Stimulated activated CD4-positive, alpha-beta T cell treated with anti-CD3 and anti-CD28 coated beads, Interleukin-1b, Interleukin-23, amount 100 ng/mL, for 4 hours (primary cell): Measurements from ENCODE around the gene PCDH1.

Experiments
- DNase-seq, 2 donors: peaks; one replicate each; pipeline ENCODE4 v3.0.0-alpha.2; 2020; ENCODE audit warnings: low read depth in 2 of 2

Gene PCDH1

DNA sequence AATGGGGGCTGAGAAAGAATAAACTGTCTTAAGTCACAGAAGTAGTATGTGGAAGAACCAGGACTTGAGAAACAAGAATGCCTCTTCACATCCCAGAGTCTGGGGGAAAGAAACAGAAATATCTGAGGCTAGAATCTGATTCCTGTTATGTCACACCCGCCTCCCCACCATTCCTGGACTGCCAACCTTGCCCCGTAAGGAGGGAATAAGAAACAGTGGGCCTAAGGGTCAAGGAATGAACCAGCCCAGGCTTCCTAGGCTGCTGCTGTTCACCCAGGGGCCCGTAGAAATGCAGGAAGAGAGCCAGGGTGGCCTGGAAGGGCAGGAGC is 4.3 kb downstream of the PCDH1 start:
- no peak for DNase-seq

DNA sequence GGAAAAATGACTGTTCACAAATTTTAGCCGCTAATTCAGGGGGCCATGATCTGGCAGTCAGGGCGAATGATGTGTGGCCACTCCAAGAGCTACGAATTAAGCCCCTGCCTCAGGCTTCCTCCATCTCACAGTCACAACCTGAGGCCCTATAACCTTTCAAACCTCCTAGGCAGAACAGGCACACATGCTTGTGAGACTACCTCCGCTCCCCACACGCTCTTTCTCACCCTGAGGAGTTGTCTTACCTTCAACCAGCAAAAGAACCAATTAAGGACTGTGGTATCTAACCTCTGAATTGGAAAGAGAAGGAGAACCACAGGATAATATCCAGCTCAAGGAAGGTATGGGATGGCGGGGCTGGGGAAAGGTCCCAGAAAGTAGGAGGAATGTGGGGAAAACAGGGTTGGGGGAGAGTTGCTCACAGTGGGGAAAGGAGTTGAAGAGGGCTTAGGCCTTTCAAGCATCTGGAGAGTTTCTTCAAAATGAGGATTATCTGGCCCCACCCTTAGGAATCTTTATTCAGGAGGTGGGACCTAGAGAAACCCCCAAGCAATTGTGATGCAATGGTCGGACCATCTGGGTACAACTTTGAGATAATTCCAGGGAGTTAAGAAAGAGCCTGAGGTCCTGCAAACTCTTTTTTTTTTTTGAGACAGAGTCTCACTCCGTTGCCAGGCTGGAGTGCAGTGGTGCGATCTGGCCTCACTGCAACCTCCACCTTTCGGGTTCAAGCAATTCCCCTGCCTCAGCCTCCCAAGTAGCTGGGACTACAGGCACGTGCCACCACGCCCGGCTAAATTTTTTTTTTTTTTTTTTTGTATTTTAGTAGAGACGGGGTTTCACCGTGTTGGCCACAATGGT is 5.5 kb downstream of the PCDH1 start:
- DNase-seq: no peak

DNA sequence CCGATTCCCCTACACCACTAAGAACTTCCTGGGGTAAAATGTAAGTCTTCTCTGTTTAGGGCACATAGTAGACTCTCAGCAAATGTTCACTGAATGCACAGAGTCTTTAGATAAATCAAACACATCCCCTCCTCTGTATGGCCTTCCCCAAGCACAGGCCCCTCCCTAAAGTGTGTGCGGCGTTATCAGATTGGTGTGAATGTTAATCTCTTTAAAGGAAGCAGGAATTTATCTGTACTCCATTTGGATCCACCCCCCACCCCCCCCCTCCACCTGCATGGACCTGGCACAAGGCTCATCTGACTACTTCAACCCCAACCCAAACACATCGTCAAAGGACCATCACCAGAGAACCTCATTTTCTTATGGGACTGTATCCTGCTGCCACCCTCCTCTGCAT is 6.3 kb downstream of the PCDH1 start:
- no peak for DNase-seq

DNA sequence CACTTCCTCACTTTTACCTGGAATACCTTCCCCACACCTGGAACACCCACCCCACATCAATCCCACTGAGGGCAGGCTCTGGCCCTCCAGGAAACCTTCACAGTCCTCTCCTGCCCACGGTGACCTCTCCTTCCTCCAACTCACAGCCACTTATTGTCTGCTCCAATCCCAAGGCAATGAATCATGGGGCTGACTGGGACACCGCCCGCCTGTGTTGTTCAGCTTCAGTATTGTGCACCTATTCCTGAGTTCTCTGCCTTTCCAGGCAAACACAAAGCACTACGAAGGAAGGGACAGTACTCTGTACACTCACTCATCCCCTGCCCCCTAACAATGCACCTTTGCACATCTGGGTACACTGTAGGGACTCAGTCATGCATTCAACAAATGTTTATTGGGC is 7.3 kb downstream of the PCDH1 start:
- no peak for DNase-seq

DNA sequence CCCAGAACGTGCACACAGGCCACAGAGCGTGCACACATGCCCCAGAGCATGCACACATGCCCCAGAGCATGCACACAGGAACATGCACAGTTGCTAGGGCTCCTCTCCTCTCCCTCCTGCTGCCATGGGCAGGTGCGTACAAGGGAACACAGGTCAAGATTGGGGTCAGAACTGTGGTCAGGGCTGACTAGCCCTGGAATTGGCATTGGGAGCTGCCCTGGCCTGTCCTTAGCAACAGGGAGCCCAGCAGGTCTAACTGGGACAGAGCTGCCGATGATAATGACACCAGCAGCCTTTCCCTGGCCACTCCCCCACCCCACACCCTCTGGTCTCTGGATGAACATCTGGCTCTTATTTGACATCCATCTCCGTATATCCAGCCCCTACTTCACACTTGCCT is 8.0 kb downstream of the PCDH1 start:
- no peak for DNase-seq

DNA sequence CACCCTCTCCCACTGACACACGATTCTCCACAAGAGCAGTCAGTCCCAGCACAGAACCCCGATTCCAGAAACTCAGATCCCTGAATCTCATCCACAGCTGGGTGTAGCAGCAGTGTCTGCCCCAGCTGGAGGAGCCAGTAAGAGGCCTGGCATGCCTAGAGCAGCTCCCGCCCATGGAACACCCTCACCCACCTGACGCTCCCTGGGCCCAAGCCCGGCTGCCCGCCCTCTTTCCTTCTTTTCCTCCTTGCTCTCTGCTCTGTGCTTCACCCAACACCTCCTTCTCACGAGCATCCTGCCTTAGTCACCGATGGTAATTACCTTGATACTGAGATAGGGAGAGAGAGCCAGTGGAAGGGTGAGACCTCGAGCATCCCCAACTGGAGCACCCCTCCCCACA is 8.7 kb downstream of the PCDH1 start:
- DNase-seq: no peak

DNA sequence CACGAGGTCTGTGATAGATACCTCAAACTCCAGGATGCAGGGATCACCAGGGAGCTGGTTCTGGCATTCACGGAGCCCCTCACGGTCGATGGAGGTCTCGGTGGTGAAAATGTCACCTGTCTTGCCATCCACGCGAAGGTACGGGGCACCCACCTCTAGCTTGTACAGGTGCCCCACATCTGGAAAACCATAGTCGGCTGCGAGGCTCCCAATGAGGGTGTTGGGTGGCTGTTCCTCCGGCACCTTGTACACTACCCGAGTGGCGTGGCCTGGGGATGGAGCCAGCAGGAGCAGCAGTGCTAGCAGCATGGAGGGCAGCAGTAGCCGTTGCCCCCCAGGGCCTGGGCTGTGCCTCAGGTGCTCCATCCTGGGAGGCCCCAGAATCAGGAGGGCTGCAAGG is 9.2 kb downstream of the PCDH1 start:
- DNase-seq: no peak

DNA sequence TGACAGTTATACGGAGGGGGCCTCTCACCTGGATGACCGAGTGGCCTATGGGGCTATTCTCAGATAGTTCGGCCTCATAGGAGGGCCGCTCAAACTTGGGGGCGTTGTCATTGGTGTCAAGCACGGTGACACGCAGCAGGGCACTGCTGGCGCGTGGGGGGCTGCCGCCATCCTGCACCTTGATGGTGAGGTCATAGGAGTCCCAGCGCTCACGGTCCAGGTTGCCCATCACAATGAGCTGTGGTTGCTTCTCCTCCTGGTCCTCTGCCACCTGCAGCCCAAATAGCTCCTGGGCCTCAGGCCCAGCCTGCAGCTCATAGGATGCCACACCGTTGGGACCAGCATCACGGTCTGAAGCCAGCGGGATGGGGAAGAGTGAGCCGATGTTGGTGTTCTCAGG is 9.7 kb downstream of the PCDH1 start:
- DNase-seq: no peak

DNA sequence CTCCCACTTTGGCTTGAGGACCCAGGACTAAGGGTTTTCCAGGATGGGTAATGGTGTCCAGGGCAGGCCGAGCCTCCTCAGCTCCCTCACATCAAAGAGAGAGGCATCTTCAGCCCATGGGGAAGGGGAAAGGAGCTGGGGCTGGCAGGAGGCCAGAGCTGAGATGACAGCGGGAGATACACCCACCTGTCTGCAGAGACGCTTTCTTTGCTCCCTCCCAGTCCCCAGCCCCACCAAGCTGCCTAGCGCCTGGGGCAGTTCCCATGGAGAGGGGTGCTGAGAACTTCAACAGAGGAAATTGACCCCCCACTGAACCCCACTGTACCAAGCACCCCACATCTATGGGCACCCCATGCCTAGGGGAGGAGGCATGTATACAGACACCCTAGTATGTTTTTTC is 10.6 kb downstream of the PCDH1 start:
- DNase-seq: no peak

DNA sequence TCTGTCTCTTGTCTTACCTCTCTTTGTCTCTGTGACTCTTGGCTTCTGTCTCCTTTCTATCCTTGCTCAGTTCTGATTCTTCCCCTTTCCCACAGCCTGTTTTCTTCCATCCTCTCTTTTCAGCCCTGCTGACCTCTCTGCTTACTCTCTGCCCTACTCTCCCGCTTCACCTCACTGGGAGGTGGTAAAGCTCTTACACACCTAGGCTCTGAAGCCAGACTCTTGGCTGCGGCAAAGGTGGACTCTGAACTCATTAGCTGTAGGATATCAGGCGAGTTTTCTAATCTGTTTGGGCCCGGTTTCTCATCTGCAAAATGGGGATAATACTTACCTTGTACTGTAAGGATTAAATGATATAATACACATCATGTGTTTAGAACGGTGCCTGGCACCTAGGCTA is 11.1 kb downstream of the PCDH1 start:
- no peak for DNase-seq

DNA sequence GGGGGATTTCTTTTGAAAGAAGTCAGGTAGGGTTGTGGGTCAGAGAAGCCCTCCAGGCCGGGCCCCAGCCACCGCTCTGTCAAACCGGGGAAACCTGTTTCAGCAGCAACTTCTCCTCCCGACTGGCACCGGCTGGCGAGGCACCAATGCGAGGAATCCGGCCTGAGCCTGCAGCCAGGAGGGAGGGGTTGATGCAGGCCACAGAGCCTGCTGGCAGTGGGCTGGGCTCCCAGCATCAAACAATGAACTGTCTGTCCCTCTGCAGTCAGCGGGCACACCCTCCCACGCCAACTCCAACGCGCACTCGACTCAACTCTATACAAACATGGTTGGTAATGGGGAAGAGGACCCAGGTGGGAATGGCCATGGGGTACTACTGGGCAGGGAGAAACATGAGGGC is 12.1 kb downstream of the PCDH1 start:
- no peak for DNase-seq

DNA sequence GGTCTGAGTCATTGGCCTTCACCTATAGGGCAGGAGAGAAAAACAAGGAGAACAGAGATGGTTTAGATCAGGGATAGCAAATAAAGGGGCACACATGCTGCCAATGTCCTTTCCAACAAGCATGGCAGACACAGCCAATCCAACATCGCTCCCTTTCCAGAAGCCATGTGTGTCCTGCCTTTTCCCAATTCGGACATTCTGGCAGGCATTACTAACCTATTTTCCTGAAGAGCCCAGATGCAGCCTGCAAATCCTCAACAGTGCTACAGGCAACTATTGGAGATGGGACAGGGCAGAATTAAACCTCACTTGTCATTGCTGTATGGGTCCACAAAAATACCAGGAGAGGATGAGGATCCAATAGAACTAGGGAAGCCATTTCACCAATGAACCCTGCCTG is 12.8 kb downstream of the PCDH1 start:
- no peak for DNase-seq

DNA sequence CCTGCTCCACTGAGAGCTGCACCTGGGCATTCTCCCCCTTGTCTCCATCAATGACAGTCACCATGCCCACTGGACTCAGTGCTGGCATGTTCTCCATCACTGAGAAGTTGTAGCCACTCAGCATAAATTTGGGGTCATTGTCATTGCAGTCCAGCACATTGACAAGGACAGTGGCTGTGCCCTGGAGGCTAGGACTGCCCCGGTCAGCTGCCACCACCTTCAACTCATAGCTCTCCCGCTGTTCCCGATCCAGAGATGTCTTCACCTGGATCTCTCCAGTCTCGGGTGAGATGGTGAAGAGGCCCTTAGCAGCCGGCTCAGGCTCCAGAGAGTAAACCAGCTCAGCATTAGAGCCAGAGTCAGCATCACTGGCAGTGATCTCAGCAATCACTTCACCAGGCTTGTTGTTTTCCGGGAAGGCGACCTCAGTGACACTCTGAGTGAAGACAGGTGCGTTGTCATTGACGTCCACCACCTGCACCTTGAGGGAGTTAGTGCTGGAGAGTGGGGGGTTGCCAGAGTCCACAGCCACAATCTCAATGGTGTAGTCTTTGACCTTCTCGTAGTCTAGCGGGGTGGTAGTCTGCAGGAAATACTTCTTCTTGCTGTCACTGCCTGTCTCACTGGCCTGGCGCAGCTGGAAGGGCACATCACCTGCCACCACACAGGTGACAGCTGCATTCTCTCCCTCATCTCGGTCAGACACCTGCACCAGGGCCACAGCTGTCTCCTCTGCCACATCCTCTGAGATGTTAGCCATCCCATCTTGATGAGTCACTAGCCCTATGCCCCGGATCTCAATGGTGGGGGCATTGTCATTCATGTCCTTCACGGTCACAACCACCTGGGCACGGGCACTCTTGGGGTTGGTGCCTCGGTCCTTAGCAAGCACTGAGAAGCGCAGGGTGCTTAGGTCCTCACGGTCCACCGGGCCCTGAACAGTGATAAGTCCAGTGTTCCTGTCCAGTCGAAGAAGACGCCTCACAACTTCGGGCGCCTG is 13.5 kb downstream of the PCDH1 start:
- no peak for DNase-seq

DNA sequence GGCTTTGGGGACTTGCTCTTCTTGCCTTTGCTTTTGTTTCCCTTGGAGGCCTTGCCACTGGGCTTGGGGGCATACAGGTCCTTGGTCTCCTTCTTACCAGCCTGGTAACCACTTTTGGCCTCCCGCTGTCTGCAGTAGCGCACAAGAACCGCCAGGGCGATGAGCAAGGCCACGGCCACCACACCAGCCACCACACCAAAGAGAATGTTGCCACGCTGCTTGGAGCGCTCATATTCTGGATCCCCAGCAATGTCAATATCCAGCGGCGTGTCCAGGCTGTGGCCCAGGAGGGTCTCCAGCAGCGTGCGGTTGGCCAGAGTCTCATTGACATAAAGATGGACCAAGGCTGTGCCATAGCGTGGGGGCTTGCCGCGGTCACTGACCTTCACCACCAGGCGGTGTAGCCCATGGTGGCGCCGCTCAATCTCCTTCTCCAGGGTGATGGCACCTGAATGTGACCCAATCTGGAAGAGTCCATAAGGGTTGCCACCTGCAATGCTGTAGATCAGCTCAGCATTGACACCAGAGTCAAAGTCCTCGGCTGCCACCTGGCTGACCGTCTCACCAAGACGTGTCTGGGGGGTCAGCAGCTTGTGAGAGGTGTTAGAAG is 14.5 kb downstream of the PCDH1 start:
- DNase-seq: no peak

DNA sequence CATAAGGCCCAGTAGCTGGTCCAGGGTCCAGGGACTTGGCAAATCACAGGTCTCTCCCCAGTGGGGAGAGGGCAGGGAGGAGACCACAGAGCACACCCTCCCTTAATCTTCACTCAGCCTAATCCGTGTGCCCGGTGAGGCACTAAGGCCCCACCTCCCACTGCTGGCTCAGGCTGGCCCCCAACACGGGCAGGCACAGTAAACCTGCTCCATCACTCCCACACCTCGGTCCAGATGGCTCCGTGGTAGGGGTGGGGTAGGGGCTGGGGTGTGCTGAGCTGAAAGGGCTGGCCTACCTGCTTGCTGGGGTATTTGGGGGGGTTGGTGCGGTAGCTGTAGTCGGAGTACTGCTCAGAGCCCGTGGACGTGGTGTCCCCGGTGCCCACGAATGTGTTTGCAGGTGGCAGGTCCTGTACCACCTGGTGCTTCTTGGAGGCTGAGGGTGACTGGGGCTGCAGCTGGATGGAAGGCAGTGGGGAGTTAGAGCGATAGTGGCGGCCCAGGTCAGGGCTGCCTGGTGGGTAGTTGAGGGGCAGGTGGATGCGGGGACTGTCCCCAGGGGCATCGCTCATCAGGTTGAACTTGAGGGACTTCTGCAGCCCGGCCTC is 15.2 kb downstream of the PCDH1 start:
- no peak for DNase-seq

DNA sequence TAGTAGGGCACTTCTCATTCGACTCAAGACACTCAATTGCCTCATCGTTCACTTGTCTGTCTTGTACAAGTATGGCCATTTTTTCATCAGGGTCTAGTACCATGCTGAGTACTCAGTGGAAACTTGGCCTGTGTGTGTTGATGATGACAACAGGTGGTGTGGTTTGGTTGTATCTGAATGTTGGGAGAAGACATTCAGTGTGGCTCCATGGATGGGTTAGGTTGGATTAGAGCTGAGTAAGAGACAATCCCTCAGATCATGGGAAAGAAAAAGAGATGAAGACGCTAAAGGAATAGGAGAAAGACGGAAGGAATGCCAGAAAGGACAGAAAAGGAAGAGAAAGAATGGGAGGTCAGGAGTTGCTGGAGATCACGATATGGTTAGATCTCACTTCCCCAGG is 17.0 kb downstream of the PCDH1 start:
- DNase-seq: no peak

DNA sequence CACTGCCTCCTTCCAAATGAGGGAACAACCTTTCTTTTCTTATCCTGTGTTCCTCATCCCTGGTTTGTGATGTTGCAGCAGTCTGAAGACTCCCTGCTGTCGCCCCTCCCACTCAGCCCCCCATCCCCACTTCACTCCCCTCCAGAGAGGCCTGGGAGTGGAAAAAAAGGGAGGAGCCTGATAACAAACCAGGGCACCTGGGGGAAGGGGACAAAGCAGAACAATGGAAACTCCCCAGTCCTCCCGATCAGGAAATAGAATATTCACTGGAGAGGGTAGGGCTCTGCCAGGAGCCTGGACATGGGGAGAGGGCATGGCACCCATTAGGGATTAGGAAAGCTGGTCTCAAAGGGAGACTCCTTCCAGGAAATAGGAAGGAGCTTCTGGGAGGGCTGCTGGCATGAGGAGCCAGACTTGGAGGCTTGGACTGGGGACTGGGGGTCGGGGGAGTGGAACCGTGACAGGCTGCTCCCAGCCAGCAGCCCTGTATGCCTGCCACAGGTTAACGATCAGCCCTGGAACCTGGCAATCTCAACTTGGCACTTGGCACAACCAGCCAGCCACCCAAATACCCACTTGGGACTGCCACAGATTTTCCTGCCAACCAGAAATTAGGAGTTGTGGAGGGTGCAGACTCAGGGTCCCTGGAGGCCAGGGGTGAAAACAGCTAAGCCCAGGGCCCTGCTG is 20.0 kb downstream of the PCDH1 start:
- DNase-seq: no peak

DNA sequence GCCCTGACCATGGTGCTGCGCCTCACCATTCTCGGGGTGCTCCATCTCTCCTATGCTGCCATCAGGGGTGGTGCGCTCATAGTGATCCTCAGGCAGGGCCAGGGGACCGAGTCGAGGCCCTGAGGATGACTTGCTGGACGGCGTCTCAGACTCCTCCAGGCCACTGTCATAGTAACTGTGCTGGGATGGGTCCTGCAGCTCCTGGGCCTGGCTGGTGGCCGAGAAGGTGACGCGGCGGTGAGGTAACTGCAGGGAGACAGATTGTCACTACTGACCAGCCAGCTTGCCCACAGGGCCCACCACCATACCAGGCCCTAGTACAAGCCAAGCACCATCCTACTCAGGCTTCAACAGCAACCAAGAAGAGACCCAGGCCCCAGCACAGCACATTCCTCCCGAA is 21.0 kb downstream of the PCDH1 start:
- DNase-seq: no peak

DNA sequence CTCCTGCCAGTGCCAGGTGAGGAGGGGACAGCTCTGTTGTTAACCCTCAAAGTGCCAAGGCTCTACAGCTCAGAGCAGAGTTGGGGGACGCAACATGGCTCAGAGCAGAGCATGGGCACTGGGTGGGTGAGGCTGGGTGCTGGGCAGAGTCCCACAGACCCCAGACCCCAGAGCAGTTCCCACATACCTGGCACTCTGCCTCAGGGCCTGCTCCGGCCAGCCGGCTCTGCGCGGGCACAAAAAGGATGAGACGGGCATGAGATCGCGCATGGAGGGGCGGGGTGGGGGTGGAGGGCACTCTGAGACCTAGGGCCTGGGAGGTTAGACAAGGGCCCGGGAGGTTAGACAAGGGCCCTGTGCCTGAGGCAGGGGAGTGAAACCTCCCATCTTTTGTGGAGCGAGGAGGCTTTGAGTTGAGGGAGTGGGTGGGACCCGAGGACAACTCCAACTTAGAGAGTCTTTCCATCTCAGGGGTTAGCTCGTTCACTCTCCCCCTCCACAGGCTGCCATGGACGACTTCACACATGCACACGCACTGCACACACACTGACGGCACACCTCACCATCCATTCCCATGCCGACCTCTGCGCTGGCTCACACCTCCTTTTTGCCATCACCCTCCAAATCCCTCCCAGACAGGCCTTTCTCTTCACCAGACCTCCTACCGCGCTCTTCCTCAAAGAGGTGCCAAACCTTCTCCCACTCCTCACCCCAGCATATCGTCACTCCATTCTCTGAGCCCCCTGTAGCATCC is 22.0 kb downstream of the PCDH1 start:
- no peak for DNase-seq

DNA sequence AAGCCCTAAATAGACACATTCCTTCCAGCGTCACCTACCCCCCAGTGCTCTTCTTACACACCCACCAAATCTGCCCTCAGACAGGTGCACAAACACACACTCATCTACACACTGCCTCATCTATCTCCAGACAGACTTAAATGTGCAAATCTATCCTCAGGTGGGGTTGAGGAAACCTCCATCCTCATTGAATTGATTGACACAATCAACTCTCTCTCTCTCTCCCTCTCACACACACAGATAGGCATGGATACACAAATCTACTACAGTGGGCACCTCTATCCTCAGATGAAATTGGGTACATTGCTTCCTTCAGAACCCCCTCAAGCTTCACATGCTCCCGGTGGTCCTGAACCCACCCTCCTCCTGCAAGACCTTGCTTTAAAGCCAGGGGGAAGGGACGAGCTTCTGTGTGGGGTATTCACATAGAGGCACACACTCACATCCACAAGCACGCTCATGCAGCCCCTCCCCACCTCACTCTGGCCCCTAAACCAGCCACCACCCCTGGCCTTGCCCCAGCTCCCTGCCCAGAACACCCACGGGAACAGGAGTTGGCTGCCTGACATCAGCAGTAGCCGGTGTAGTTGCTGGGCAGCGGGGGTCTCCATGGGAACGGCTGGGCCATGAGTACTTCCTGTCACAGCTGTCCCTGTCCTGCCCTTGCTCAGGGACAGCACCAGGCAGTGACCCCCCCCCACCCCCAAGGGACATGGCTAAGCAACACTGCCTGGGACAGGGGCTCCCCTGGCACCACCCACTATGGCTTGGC is 22.8 kb downstream of the PCDH1 start:
- no peak for DNase-seq
